Right ventricle myocardium superior (tissue), 1 donor: ENCODE measurements around the gene ROR1. TPM values are rescaled to one million over a fixed set of nuclear protein-coding genes. Genes with fewer than 3 reads are reported as not detected.
A peak's percentile ranks its signal among the peaks of the same experiment; 100 is the strongest.
"Not testable (repeated sequence)": the region's sequence is repeated elsewhere in the genome, so short reads cannot be mapped to it uniquely, and the experiment has no call there.

Experiments used
- ATAC-seq: fragments of 200-7000 bp; cut with Tn5 transposase; one replicate; pipeline ENCODE4 v1.9.1; 2020; ENCODE audit warnings: mild to moderate bottlenecking; ENCODE audit not compliant: poor library complexity
- DNase-seq: peaks from one replicate; pipeline ENCODE4 v3.0.0-alpha.2; 2020
- intact Hi-C: fragments of 100-400 bp; cut with DNase I; formaldehyde crosslinking; loops from one replicate; pipeline ENCODE4 v1.11.2; 2022
- total RNA-seq: library from RNA; stranded (reverse); fragmentation: NEBNext Ultra II Directional; extraction: Animal tissue kit (Norgen Biotek cat#: 25700); gene quantifications from one replicate; pipeline ENCODE4 v1.2.1, GENCODE V29; 2021
- donor health status: DM: no; HTN: yes; CAD: no; lungs with severe emphysema.

Gene ROR1
- total RNA-seq, 1 donor from 2014 or later = 8.6 TPM

- DNase-seq (peak; percentile 46), ATAC-seq (peak; percentile 83)
- intact Hi-C loops = no loop called here
These were observed 299.9 kb downstream of the ROR1 start for GRCh38 chr1:64073705-64074104.

DNA sequence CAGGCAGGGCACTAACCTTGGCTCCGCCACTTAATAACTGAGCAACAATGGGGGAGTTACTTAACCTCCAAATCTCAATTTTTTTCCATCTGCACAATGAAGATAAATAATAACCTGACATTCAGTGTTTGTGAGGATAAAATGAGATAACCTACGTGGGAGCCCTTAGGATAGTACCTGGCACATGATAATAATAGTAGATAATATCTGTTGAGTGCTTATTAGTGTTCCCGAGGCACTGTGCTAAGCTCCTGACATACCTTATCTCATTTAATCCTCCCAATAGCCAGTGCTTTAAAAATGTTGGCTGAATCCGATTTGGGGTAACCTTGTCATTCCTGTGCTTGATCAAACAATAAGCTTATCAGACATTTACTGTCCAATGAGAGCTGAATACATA lies 300.9 kb downstream of the ROR1 start:
- no peak for DNase-seq
- intact Hi-C loops = no loop called here
- ATAC-seq = no peak

- ATAC-seq (no peak), DNase-seq (no peak)
- intact Hi-C loops = no loop called here
These were observed 303.6 kb downstream of the ROR1 start for GRCh38 chr1:64077281-64077940.

DNA sequence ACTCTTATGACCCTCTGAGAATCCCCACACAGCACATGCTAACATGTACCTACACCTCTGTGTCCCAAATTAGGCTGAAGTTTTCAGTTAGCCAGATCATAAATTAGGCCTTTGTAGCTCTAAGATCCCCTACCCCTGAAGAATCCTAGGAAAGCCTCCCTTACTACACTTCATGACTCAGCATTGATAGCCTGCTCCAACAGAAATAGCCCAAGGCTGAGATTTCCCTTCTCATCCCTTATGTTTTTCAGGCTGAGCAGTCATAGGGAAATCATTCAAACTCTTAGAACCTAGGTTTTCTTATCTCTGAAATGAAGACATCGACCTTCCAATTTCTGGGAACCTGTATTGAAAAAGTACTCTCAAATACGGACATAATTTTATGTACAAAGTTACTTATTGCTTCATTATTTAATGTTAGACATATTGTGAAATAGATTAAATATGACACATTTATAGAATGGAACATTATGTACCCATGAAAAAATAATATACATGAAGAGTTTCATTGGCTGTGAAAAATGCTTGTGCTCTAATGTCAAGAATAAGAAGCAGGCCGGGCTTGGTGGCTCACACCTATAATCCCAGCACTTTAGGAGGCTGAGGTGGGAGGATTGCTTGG lies 307.2 kb downstream of the ROR1 start:
- intact Hi-C loops = no loop called here
- no peak for DNase-seq
- no peak for ATAC-seq

DNA sequence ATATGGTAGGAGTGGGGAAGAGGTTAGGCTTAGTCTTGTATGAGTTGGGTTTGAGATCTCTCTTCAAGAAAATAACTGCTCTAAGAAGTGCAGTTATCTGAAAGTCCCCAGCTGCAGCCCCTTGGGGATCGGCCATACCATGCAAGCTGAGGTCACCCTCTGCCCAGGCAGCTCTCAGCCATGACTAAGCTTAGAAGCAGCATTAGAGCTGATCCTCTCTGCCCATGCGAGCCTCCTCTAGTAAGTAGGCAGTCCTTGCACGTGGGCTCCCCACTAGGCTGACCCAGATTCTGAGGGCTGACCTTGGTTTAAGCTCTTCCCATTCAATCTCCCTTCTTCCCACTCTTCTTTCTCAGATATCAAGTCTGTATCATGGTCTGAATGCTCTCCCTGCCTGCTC lies 308.6 kb downstream of the ROR1 start:
- no peak for ATAC-seq
- DNase-seq = no peak
- intact Hi-C loops = no loop called here

DNA sequence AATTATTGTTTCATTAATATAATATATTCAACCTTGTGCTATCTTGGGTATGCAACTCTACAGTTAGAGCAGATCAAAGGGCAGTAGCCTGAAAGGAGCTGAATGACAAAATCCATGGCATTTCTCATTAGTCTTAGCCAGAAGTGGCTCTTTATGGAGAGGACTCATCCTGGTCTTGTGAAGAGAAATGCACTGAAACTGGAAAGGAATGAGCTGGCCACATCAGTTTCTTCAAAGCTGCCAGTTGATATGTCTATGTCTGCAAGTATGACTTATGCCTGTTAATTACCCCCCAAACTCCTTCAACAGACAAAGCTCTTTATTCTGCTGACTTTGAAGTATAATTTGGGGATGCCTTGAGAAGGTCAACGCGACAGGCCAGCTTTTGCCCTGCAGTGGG lies 310.6 kb downstream of the ROR1 start:
- DNase-seq (no peak), ATAC-seq (no peak)
- intact Hi-C loops = no loop called here

- intact Hi-C loops = no loop called here
- DNase-seq (no peak), ATAC-seq (no peak)
These were observed 314.0 kb downstream of the ROR1 start for GRCh38 chr1:64087768-64088167.

DNA sequence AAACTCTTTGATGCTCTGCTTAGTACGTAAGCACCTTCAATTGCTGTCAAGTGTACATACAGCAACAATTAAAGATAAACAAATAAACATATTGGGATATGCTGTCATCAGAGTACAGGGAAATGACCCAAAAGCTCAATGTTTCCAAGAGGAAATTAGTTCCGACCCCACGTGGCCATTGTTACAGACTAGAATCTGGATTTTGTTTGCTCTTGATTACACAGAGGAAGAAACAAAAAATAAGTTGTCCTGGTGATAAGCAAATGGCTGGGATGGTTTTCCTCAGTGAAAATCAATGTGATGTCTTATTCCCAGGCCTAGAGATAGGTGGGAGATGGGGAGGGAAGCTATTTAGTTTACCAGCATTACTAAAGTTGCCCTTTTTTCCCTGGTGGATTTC lies 316.6 kb downstream of the ROR1 start:
- intact Hi-C loops = no loop called here
- ATAC-seq = no peak
- DNase-seq = no peak

DNA sequence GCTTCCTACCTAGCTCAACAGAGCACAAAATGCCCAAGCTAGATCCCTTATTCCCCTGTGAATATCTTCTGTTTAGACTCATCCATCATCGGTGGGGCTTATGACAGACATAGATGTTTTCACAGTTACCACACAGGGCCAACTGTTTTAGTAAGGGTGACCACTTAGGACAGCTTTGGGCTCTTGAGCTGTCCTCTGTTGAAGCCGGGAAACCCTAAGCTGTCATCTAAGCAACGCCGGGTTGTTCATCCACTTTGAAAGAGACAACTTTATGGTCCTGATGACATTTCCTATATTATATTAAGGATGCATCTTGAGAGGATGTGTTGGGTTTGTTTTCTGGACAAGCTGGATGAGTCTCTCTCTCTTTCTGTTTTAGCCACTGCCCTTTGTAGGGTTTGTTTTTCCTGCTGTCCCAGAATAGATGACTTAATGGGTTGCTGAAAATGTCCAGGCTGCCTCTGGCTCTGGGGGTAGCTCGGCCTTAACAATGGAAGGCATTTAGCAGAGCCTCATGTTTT lies 319.1 kb downstream of the ROR1 start:
- ATAC-seq = no peak
- DNase-seq = no peak

DNA sequence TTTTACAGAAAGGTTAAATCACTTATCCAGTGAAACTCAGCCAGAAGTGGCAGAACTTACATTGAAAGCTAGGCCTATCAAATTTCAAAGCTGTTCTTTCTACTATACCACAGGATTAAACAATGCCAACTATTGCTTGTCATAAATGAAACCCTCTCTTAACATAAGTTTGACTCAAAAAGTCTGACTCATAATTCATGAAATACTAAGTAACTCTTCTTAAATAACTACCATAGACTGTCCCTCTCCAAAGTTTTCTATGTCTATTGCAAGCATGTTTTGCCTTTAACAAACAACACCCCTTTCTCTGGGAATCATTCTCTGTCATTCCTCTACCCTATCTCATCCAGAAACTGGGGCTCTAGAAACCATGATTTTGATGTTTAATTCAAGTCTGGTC lies 320.1 kb downstream of the ROR1 start:
- intact Hi-C loops = no loop called here
- ATAC-seq = no peak
- DNase-seq = no peak

More for the DNA sequence above, 319.1 kb downstream of the ROR1 start:
- intact Hi-C loops = no loop called here

DNA sequence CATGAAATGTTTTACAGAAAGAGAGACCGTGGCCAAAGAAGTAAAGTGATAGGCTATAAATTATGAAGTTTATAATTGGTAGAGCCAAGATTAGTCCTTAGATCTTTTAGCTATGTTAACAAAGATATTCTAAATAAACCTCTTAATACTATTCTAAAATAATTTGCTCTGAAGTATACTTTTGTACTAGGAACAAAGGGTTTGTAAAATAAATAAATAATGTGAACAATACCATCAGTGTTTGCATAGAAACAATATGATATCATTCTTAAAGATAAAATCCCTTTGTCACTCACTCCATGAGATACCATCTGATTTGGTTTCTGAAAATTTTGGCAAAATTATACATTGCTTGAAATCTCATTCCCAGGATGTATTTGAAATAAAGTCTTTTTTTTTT lies 322.0 kb downstream of the ROR1 start:
- intact Hi-C loops = no loop called here
- ATAC-seq (no peak), DNase-seq (no peak)

- intact Hi-C loops = no loop called here
These were observed 324.0 kb downstream of the ROR1 start for GRCh38 chr1:64097859-64098258.

DNA sequence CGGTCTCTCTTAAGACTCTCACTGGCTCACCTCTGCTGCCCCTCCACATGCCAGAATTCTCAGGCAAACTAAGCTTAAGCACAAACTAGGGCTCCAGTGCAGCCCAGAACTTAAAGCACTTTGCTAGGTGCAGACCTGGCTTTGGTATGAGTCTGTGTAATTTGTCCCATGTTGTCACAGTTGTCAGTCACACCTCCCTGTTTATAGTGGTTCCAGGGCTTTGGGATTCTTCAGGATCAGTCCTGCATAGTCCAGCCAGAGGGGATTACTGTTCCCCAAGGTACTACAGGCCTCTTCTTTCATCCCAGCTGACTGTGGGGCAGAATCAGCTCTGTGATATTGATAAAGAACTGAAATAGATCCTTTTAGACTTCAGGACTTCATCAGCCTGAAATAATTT lies 324.6 kb downstream of the ROR1 start:
- ATAC-seq (peak; percentile 93), DNase-seq (no peak)
- intact Hi-C loops = no loop called here

More at GRCh38 chr1:64097859-64098258, 324.0 kb downstream of the ROR1 start:
- no peak for DNase-seq
- ATAC-seq = no peak

DNA sequence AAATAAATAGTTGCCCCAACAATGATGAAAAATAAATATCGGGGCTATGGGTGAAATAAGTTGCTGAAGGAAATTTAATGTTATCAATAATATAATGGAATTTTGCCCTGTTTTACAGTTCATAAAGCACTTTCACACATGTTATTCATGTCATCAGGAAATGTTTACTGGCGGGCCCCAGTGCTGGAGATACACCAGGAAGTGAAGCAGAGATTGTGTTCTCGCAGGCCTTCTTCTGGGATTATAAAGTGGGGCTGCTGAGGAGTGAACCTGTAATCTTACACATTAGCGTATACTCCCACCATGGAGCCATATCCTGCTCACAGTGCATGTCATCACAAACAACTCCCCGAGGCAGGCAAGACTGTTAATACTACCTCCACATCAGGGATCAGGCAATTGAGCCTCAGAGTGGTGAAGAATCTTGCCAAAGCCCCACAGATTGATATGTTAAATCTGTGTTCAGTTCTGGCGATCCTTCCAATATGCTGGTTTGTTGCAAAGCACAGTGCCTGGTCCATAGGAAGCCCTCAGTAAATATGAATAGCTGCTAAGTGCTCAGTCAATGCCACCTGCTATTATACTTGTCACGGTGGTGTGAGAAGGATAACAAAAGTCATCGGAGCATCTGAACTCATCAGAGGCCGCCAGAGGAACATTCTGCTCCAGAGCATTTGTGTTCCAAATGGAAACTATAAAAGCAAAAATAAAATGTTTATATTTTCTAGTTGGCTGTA lies 325.2 kb downstream of the ROR1 start:
- intact Hi-C loops = no loop called here
- no peak for DNase-seq
- ATAC-seq = peak; percentile 69

GRCh38 chr1:64100791-64101190 lies 327.0 kb downstream of the ROR1 start:
- ATAC-seq = no peak
- intact Hi-C loops = no loop called here
- no peak for DNase-seq

DNA sequence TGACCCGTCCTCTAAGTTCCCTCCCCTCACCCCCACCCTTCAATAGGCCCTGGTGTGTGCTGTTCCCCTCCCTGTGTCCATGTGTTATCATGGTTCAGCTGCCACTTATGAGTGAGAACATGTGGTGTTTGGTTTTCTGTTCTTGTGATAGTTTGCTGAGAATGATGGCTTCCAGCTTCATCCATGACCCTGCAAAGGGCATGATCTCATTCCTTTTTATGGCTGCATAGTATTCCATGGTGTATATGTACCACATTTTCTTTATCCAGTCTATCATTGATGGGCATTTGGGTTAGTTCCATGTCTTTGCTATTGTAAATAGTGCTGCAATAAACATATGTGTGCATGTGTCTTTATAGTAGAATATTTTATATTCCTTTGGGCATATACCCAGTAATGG lies 330.8 kb downstream of the ROR1 start:
- ATAC-seq, intact Hi-C loops: not testable (repeated sequence)

DNA sequence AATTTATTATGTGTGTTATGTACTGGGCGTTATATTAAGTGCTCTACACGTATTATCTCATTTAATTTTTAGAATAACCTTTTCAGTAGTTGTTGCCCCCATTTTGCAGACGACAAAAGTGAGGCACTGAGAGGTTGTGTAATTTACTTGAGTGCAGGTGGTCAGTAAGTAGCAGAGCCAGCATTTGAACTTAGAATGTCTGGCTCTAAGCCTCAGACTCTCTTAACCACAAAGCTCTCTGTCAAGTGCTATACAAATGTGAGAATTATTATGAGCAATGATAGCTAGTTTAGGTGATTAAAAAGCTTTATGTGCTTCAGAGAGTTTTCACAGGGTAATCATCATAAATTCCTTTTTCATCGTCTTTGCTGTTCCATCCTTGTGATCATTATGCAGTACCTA lies 333.3 kb downstream of the ROR1 start:
- intact Hi-C loops = no loop called here

More for the DNA sequence above, 330.8 kb downstream of the ROR1 start:
- not testable (repeated sequence) for DNase-seq

GRCh38 chr1:64107632-64108031 lies 333.8 kb downstream of the ROR1 start:
- intact Hi-C loops = no loop called here
- peak; percentile 65 for ATAC-seq
- DNase-seq = no peak

More for the DNA sequence above, 333.3 kb downstream of the ROR1 start:
- no peak for DNase-seq
- ATAC-seq = no peak

DNA sequence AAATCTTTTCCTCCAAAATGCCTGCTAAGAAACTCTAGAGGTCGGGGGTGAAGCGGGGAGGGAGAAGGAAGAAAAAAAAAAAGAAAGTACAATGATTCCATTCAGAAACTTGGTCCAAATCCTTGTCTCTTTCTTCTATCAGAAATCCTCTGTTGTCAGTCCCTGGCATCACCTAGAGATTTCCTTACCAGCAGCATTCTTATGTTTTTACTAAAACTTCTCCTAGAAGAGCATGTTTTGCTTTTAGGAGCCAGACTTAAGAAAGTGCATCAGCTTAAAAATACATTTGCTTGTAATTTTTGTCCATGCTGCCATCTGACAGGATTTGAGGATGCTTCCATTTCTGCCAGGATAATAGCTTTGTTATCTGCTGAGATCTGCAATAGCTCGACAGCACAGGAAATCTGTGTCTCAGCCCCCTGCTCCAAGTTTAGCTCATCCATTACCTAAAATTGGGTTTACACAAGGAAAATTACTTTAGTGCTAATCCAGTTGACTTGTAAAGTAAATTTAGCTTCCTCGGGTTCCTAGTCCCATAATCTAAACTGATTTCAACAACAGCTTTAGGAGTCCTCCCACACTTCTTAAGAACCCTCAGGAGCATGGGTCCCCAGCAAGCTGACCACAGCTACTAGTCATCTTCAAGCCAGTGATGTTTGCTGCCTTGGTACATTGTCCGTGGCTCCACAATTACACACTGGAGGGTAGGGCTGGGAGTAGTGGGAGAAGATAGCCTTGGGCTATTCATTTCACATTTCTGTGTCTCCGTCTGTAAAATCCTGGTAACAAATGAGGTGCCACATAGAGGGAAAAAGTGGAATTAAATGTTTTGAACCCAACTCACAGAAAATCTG lies 337.3 kb downstream of the ROR1 start:
- DNase-seq (no peak), ATAC-seq (no peak)
- intact Hi-C loops = no loop called here
